GM15510 (cell line): ENCODE measurements around the gene KRTAP3-2.

Experiments used
- POLR2A ChIP-seq: IDR thresholded peaks from 3 replicates; pipeline ENCODE4 v1.6.1; 2011; ENCODE audit warnings: borderline replicate concordance; ENCODE audit not compliant: insufficient read length; ENCODE audit errors: extremely low read depth

The KRTAP3-2 gene

DNA sequence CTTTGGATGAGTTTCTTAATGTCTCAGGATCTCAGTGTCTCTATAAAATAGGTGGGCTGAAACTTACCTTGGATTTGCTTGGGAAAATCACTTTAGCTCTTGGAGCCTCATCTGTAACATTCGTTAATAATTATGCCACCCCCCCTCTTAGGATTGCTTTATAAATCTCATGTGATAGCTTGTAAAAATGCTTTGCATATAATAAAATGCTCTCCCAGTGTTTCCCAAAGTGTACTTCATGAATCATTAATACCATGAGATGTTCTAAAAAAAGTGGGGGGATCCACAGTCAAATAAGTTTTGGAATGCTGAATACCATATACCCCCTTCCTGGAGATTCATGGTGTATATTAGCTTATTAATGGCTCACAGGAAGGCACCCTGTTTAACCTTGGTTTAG, 38.1 kb downstream of the KRTAP3-2 start:
- no peak for TF ChIP-seq POLR2A

GRCh38 chr17:40960144-40960543, 39.6 kb downstream of the KRTAP3-2 start:
- TF ChIP-seq POLR2A = no peak

DNA sequence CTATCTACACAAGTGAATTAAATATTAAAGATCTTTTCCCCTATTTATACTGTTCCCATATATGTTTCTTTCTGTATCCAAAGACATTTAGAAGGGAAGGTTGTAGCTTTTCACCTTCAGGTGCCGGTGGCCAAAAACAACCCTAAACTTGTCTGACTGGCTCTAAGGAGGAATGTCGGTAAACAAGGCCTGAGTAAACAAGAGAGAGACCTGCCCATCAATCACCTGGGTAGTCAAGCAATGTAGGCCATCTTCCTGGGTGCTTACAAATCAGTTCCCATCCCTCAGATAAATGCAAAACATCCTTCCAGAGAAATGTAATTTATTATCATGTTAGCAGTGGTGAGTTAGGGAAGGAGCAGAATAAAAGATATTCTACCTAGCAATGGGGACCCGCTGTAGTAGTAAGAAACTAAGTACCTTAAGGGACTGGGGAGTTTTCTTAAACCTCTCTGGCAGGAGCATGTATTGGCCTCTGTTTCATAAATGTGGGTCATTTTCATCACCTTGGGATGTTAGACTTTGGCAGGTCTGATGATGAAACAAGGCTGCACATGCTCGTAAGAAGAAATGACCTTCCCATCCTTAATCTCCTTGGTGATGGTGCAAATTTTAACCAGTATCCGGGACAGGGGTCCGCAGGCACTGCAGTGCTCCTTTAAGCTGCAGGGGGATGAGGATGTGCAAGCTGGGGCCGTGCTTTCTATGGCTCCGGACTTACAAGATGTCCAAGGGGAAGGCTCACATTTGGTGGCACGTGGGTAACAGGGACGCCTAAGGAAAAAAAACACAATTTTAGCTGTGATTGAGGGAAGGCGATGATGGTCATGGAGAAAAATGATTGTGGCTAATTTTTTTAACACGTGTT, 41.4 kb downstream of the KRTAP3-2 start:
- no peak for TF ChIP-seq POLR2A

- TF ChIP-seq POLR2A = no peak
Measured at GRCh38 chr17:40956401-40957254, 43.1 kb downstream of the KRTAP3-2 start.

GRCh38 chr17:40953881-40954280, 45.8 kb downstream of the KRTAP3-2 start:
- TF ChIP-seq POLR2A = no peak

DNA sequence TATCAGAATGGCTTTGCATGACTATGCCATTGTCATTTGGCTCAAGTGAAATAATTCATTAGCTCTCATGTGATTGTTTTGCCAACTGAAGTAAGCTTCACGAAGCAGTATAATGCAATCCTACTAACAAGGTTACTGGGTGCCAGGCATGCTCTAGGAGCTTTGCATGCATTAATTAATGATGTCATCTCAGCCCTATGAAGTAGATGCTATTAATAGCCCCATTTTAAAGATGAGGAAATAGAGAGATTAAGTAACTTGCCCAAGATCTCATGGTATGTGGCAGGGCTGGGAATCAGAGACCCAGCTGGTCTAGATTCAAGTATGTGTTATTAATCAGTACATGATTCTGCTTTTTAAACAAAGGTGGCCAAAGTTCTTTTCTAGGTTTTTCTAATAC, 47.0 kb downstream of the KRTAP3-2 start:
- no peak for TF ChIP-seq POLR2A

DNA sequence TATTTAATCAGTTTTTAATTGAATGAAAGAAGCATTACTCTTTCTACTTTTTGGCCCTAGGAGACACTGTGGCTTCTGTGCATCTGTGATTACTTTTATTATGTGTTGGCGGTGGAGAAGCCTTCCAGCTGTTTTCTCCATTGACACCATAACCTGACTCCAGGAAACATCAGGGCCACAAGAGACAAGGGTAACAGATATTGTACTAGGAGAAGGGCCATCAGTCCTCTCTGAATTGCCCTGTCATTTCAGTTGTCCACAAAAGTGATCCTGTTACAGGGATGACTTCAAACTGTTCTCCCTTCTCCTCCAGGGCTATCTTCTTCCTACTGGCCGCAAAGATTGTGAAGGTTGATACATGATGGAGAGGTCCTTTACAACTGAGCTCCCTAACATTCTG, 47.6 kb downstream of the KRTAP3-2 start:
- no peak for TF ChIP-seq POLR2A

- no peak for TF ChIP-seq POLR2A
Measured at GRCh38 chr17:40951011-40951622, 48.6 kb downstream of the KRTAP3-2 start.

DNA sequence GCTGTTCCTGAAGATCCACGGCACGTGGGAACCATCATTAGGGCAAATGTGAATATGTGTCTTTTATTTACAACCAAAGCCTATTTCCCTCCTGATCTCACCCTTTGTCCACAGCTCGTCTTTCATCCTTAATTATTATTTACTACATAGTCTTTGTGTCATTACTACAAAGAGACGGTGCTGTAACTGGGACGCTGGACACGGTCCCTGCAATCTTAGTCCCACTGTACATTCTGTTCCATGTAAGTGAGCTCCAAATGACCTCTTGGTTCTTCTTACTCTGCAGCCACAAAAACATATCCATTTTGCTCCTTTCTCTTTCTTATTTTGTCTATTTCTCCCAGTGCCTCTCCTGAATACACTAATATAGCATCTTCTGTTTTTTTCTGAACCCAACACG, 49.5 kb downstream of the KRTAP3-2 start:
- TF ChIP-seq POLR2A = no peak

GRCh38 chr17:40949418-40949817, 50.3 kb downstream of the KRTAP3-2 start:
- no peak for TF ChIP-seq POLR2A
